Measurements from ENCODE around the gene RNF213.

GRCh38 chr17:80402959-80403358 lies 142.3 kb downstream of the RNF213 start:
- TF ChIP-seq HDAC2 (IDR thresholded peaks at IDR 0.05; ENCODE audit: borderline replicate concordance in 1 of 2, low read depth in 2 of 2, low read length in 2 of 2) (no peak), SIX5 (IDR thresholded peaks at IDR 0.05; ENCODE audit: low read depth, low read length) (no peak), EZH2 (IDR thresholded peaks at IDR 0.05; ENCODE audit: low read depth, low read length, severe bottlenecking) (no peak), CTCF (IDR thresholded peaks at IDR 0.05; ENCODE audit: control extremely low read depth in 1 of 3, insufficient read depth in 1 of 3, low read depth in 1 of 3, low read length in 3 of 3) (no peak), SP4 (IDR thresholded peaks at IDR 0.05; ENCODE audit: low read length) (no peak), CREB1 (IDR thresholded peaks at IDR 0.05) (no peak), PHF8 (conservative IDR thresholded peaks at IDR 0.05; ENCODE audit: low read depth, low read length) (no peak), YY1 (IDR thresholded peaks at IDR 0.05; ENCODE audit: low read depth, low read length) (no peak), GABPA (IDR thresholded peaks at IDR 0.05; ENCODE audit: borderline replicate concordance, insufficient read depth, low read length) (no peak)

All from H1 (cell line).